GM12891 (cell line): ENCODE results near the gene PLCG2.

ENCODE experiments used
- PAX5 ChIP-seq: IDR thresholded peaks from 2 replicates; pipeline ENCODE4 v1.6.1; 2011; ENCODE audit warnings: low read length, moderate library complexity, mild to moderate bottlenecking; ENCODE audit not compliant: insufficient read depth, severe bottlenecking
- POLR2A ChIP-seq: IDR thresholded peaks from 2 replicates; pipeline ENCODE4 v1.6.1; 2011; ENCODE audit warnings: low read depth, low read length, control low read depth
- POLR2AphosphoS5 ChIP-seq: IDR thresholded peaks from 2 replicates; pipeline ENCODE4 v1.6.1; 2011; ENCODE audit warnings: low read depth, low read length, control low read depth
- SPI1 ChIP-seq: IDR thresholded peaks from 2 replicates; pipeline ENCODE4 v1.6.1; 2011; ENCODE audit warnings: low read depth, low read length, control low read depth
- TAF1 ChIP-seq: IDR thresholded peaks from 2 replicates; pipeline ENCODE4 v1.6.1; 2011; ENCODE audit warnings: low read depth, low read length, control low read depth

- TF ChIP-seq PAX5 (no peak), POLR2A (no peak), POLR2AphosphoS5 (no peak), TAF1 (no peak), SPI1 (no peak)
Measured at GRCh38 chr16:81910366-81910885, 131.3 kb downstream of the PLCG2 start.
